Muscle of arm (tissue), 12 donors: ENCODE data around the gene UHRF2. TPM values are rescaled to one million over a fixed set of nuclear protein-coding genes. Genes with fewer than 3 reads are reported as not detected.

Experiments used
- DNase-seq: peaks from one replicate; pipeline ENCODE4 v3.0.0-alpha.2; 2013
- polyA plus RNA-seq, 12 donors: library from polyadenylated mRNA; unstranded; fragments of 120-200 nt; gene quantifications; one replicate each; pipeline ENCODE4 v1.2.1, GENCODE V29; 2013; ENCODE audit not compliant: insufficient read length in 12 of 12

Gene UHRF2
- polyA plus RNA-seq, 12 donors: 27.7 to 257 (median 39.1) TPM

GRCh38 chr9:6553866-6554265, 140.9 kb downstream of the UHRF2 start:
- DNase-seq: no peak

Other genes starting within 250 kb of the UHRF2 start
- gene IL33, start 197.4 kb upstream of the UHRF2 start, polyA plus RNA-seq: 10 to 100 TPM in 11 of 12 donors, not detected in 1; 19.5 to 57.2 (median 31.7) TPM
- not detected for gene TPD52L3, start 84.8 kb upstream of the UHRF2 start, polyA plus RNA-seq
- gene GLDC, start 232.5 kb downstream of the UHRF2 start, polyA plus RNA-seq: 1 to 10 TPM in 2 of 12 donors, under 1 TPM in 8, not detected in 2; 0.39 to 1.3 (median 0.69) TPM